Activated B cell treated with CpG ODN at 0.5 μM for 24 hours (primary cell): ENCODE data around the gene SNTA1. TPM values are rescaled to one million over a fixed set of nuclear protein-coding genes. Genes with fewer than 3 reads are reported as not detected.
"Not testable (repeated sequence)": the region's sequence is repeated elsewhere in the genome, so short reads cannot be mapped to it uniquely, and the experiment has no call there.

ENCODE experiments used
- ATAC-seq: fragments of 200-7000 bp; cut with Tn5 transposase; one replicate; pipeline ENCODE4 v1.10.0; 2021; ENCODE audit warnings: low read depth, mild to moderate bottlenecking, moderate library complexity
- CTCF ChIA-PET: fragments of 350-600 bp; sonication (Branson Sonifier 250); formaldehyde crosslinking; loops from one replicate; lab custom pipeline; 2021; ENCODE audit warnings: antibody characterized with exemption; lab: Charles Lee
- POLR2A ChIA-PET: fragments of 350-600 bp; sonication (Branson Sonifier 250); formaldehyde crosslinking; loops from one replicate; lab custom pipeline; 2021; ENCODE audit warnings: antibody characterized with exemption; lab: Charles Lee
- DNase-seq: peaks from one replicate; pipeline ENCODE4 v3.0.0; 2022
- H3K27ac Mint-ChIP-seq: one replicate; pipeline ENCODE4 v1.8.0; 2020; ENCODE audit warnings: mixed read lengths
- H3K27me3 Mint-ChIP-seq: one replicate; pipeline ENCODE4 v1.8.0; 2021; ENCODE audit warnings: mixed read lengths
- H3K36me3 Mint-ChIP-seq: one replicate; pipeline ENCODE4 v1.8.0; 2021; ENCODE audit warnings: low read depth, mixed read lengths
- H3K4me1 Mint-ChIP-seq: one replicate; pipeline ENCODE4 v1.8.0; 2021; ENCODE audit warnings: mixed read lengths
- H3K4me3 Mint-ChIP-seq: one replicate; pipeline ENCODE4 v1.8.0; 2020; ENCODE audit warnings: mild to moderate bottlenecking, mixed read lengths
- H3K9me3 Mint-ChIP-seq: one replicate; pipeline ENCODE4 v1.8.0; 2020; ENCODE audit warnings: mixed read lengths
- intact Hi-C: fragments of 100-400 bp; cut with micrococcal nuclease; formaldehyde crosslinking; loops from one replicate; pipeline ENCODE4 v1.15.1; 2024
- total RNA-seq: library from RNA; stranded (reverse); gene quantifications from 2 replicates; pipeline ENCODE4 v1.2.3, GENCODE V29; 2022
- TF ChIP-seq, protein P1 (sequence below): fragments of 200-600 bp; IDR thresholded peaks from one replicate; pipeline ENCODE4 v1.8.0; 2022; ENCODE audit warnings: antibody characterized with exemption, mild to moderate bottlenecking

The SNTA1 gene
- total RNA-seq, 1 donor from 2014 or later: 2.0 TPM

DNA sequence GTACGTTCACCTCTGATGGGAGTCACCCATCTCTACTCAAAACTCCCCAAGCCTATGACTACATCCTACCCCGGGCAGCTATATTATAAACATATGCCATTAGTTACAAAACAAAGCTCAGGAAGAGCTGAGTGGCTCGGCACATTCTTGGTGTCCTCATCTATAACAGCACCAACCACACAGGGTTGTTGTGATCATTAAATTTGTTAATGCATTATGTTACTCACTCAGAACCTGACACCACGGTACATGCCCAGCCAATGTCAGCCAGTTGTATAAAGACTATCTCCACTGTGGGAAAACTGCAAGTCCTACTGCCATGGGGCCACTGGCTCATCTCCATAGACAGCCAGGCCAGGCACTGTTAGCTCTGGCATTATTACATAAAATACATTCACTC lies 50.0 kb downstream of the SNTA1 start:
- H3K4me3 Mint-ChIP-seq: no peak overlapping the region
- DNase-seq (no peak), ATAC-seq (no peak)
- peaks cover 63% of the 10 kb centered on the region for H3K36me3 Mint-ChIP-seq
- TF ChIP-seq, protein P1, sequence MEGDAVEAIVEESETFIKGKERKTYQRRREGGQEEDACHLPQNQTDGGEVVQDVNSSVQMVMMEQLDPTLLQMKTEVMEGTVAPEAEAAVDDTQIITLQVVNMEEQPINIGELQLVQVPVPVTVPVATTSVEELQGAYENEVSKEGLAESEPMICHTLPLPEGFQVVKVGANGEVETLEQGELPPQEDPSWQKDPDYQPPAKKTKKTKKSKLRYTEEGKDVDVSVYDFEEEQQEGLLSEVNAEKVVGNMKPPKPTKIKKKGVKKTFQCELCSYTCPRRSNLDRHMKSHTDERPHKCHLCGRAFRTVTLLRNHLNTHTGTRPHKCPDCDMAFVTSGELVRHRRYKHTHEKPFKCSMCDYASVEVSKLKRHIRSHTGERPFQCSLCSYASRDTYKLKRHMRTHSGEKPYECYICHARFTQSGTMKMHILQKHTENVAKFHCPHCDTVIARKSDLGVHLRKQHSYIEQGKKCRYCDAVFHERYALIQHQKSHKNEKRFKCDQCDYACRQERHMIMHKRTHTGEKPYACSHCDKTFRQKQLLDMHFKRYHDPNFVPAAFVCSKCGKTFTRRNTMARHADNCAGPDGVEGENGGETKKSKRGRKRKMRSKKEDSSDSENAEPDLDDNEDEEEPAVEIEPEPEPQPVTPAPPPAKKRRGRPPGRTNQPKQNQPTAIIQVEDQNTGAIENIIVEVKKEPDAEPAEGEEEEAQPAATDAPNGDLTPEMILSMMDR: no peak
- H3K27me3 Mint-ChIP-seq: no peaks in the 10 kb centered on the region
- ChIA-PET CTCF (interaction anchor here (2.4 kb wide), 1 partner anchor 274 kb away, joined by 15 read pairs; the partner anchor contains the start of gene ACTL10), POLR2A (interaction anchor here (1.0 kb wide), 1 partner anchor 49 kb away, joined by 3 read pairs; no protein-coding TSS in a partner anchor)
- H3K27ac Mint-ChIP-seq: no peak overlapping the region
- no peaks in the 10 kb centered on the region for H3K9me3 Mint-ChIP-seq
- H3K4me1 Mint-ChIP-seq: peaks cover 15% of the 10 kb centered on the region
- intact Hi-C loops: loop anchor here (1.0 kb wide), 1 partner anchor 52 kb away; no protein-coding TSS in a partner anchor

DNA sequence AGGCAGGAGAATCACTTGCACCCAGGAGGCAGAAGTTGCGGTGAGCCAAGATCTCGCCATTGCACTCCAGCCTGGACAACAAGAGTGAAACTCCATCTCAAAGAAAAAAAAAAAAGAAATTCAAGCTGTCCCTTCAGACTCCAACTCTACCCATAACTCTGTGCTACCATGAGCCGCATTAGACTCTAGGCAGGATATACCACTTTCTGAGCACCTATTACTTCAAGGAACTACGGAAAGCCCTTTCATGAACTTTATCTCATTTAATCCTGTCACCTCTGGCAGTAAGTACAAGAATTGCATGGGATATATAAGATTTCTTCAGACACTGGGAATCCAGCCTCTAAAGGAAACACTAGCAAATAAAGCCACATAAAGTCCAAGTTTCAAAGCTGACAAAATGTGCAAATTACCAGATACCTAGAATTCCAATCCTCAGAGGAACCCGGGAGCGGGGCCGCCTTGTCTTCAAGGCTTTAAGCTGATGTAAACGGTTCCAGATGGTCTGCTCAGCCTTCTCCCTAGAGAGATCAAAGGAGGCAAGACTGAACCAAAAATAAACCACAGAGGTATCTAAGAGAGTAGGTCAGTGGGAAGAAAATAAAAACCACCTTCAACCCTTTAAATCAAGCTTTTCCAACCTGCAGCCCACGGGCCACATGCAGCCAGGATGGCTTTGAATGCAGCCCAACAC lies 51.7 kb downstream of the SNTA1 start:
- H3K27ac Mint-ChIP-seq: no peak overlapping the region
- no peaks in the 10 kb centered on the region for H3K27me3 Mint-ChIP-seq
- no peaks in the 10 kb centered on the region for H3K9me3 Mint-ChIP-seq
- no peak overlapping the region for H3K4me3 Mint-ChIP-seq
- POLR2A ChIA-PET: no interaction called here
- intact Hi-C loops: no loop called here
- ATAC-seq (no peak), DNase-seq (no peak)
- TF ChIP-seq, protein P1: no peak
- H3K4me1 Mint-ChIP-seq: peaks cover 12% of the 10 kb centered on the region
- peaks cover 73% of the 10 kb centered on the region for H3K36me3 Mint-ChIP-seq
- CTCF ChIA-PET: no interaction called here

- CTCF ChIA-PET, H3K4me3 Mint-ChIP-seq, H3K4me1 Mint-ChIP-seq, ATAC-seq, H3K27me3 Mint-ChIP-seq, intact Hi-C loops, DNase-seq, H3K9me3 Mint-ChIP-seq, H3K27ac Mint-ChIP-seq, POLR2A ChIA-PET: not testable (repeated sequence)
- H3K36me3 Mint-ChIP-seq: peaks cover 71% of the 10 kb centered on the region
Observed at GRCh38 chr20:33389326-33389725, 54.2 kb downstream of the SNTA1 start.

DNA sequence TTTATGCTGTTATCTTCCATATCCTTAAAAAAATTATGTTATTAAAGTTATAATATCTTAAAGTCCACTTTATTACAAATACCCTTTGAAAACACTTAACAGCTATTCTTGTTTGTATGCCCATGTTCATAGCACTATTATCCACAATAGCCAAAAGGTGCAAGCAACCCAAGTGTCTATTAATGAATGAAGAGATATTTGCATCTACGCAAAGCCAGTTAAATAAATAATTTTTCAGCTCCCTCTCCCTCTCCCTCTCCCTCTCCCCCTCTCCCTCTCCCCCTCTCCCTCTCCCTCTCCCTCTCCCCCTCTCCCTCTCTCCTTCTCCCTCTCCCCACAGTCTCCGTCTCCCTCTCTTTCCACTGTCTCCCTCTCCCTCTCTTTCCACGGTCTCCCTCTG lies 55.3 kb downstream of the SNTA1 start:
- TF ChIP-seq, protein P1: no peak
- DNase-seq (no peak), ATAC-seq (no peak)
- ChIA-PET CTCF (no interaction called here), POLR2A (no interaction called here)
- Mint-ChIP-seq H3K9me3 (no peaks in the 10 kb centered on the region), H3K27ac (no peak overlapping the region), H3K27me3 (no peaks in the 10 kb centered on the region), H3K36me3 (peaks cover 67% of the 10 kb centered on the region), H3K4me3 (no peak overlapping the region), H3K4me1 (peaks cover 7% of the 10 kb centered on the region)
- intact Hi-C loops: no loop called here

DNA sequence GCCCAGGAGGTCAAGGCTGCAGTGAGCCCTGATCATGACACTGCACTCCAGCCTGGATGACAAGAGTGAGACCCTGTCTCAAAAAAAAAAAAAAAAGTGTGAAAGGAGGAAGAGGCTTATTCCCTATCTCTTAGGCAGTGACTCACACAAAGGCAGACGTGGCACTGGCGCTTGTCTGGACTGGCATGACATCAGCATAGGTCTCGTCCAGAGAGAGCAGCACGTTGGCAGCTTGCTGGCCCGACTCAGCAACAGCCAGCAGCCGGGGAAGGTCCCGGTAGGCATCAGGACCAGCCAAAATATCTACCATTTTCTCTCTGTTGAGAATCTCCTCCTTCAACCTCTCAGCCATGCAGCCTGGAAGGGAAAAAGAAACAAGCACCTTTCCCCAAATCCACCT lies 56.4 kb downstream of the SNTA1 start:
- Mint-ChIP-seq H3K36me3 (peaks cover 60% of the 10 kb centered on the region), H3K4me3 (no peak overlapping the region), H3K27me3 (no peaks in the 10 kb centered on the region), H3K4me1 (peaks cover 3% of the 10 kb centered on the region), H3K27ac (no peak overlapping the region), H3K9me3 (no peaks in the 10 kb centered on the region)
- TF ChIP-seq, protein P1: no peak
- POLR2A ChIA-PET: no interaction called here
- CTCF ChIA-PET: no interaction called here
- DNase-seq (no peak), ATAC-seq (no peak)
- intact Hi-C loops: no loop called here
